ENCODE data around the gene IL17RC.

DNA sequence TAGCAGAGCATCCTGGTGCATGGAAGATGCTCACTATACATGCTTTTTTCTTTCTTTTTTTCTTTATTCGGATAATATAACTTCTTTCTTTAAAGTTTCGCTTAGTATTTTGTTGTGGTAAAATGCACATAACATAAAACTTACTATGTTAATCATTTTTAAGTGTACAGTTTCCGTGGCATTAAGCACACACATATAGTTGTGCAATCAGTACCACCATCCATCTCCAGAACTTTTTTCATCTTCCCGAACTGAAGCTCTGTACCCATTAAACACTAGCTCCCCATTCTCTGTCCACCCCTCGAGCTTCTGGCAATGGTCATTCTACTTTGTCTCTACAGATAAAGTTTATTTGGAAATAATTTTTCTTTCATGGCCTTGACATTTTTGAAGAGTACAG lies 27.5 kb upstream of the IL17RC start:
- TF ChIP-seq POLR2A (IDR thresholded peaks at IDR 0.05; ENCODE audit: low read depth, low read length) (no peak), SPI1 (IDR thresholded peaks at IDR 0.05; ENCODE audit: low read depth, low read length) (no peak), PAX5 (IDR thresholded peaks at IDR 0.05; ENCODE audit: insufficient read depth, low read length, severe bottlenecking) (no peak), TAF1 (IDR thresholded peaks at IDR 0.05; ENCODE audit: low read depth, low read length) (no peak)

Measured in GM12891 (cell line).